ENCODE results near the gene RPAIN.

- TF ChIP-seq ATF3 (IDR thresholded peaks at IDR 0.05): no peak
- no peak for TF ChIP-seq CTCF (IDR thresholded peaks at IDR 0.05; ENCODE audit: low read depth, low read length, missing input control)
- no peak for TF ChIP-seq GABPA (IDR thresholded peaks at IDR 0.05 in 1 of 2, conservative IDR thresholded peaks at IDR 0.05 in 1 of 2)
- no peak for TF ChIP-seq MAX (IDR thresholded peaks at IDR 0.05)
- TF ChIP-seq REST (IDR thresholded peaks at IDR 0.05): no peak
- TF ChIP-seq FOXA1 (IDR thresholded peaks at IDR 0.05): no peak
- TF ChIP-seq JUND (IDR thresholded peaks at IDR 0.05): no peak
- no peak for TF ChIP-seq ZBTB33 (IDR thresholded peaks at IDR 0.05)
- no peak for TF ChIP-seq RXRA (IDR thresholded peaks at IDR 0.05)
- no peak for TF ChIP-seq RAD21 (IDR thresholded peaks at IDR 0.05)
- TF ChIP-seq TAF1 (conservative IDR thresholded peaks at IDR 0.05): no peak
- TF ChIP-seq YY1 (IDR thresholded peaks at IDR 0.05): no peak
- TF ChIP-seq SP1 (IDR thresholded peaks at IDR 0.05): no peak
Measured at GRCh38 chr17:5416901-5417300, 3.1 kb upstream of the RPAIN start.
